Type B pancreatic cell (in vitro differentiated cells): Measurements from ENCODE around the gene CABP1. TPM values are rescaled to one million over a fixed set of nuclear protein-coding genes. Genes with fewer than 3 reads are reported as not detected.

Experiments
- DNase-seq: peaks from one replicate; pipeline ENCODE4 v3.0.0; 2021; ENCODE audit warnings: mixed read lengths; ENCODE audit not compliant: unreplicated experiment; ENCODE audit errors: extremely low spot score
- H3K27ac Mint-ChIP-seq: 2 replicates; pipeline ENCODE4 v1.8.0; 2021; ENCODE audit warnings: mild to moderate bottlenecking, mixed read lengths
- H3K27me3 Mint-ChIP-seq: 2 replicates; pipeline ENCODE4 v1.8.0; 2021; ENCODE audit warnings: mixed read lengths
- H3K36me3 Mint-ChIP-seq: 2 replicates; pipeline ENCODE4 v1.8.0; 2021; ENCODE audit warnings: mixed read lengths
- H3K4me1 Mint-ChIP-seq: one replicate; pipeline ENCODE4 v1.8.0; 2021; ENCODE audit warnings: mixed read lengths; ENCODE audit not compliant: unreplicated experiment
- H3K4me3 Mint-ChIP-seq: 2 replicates; pipeline ENCODE4 v1.8.0; 2021; ENCODE audit warnings: mild to moderate bottlenecking, mixed read lengths
- H3K9me3 Mint-ChIP-seq: 2 replicates; pipeline ENCODE4 v1.8.0; 2021; ENCODE audit warnings: mixed read lengths
- total RNA-seq: library from RNA; stranded (reverse); gene quantifications from 2 replicates; pipeline ENCODE4 v1.2.1, GENCODE V29; 2021; ENCODE audit warnings: low replicate concordance
- TF ChIP-seq, protein P1 (sequence below): fragments of 200-600 bp; sonication (generic); conservative IDR thresholded peaks from 2 replicates; pipeline ENCODE4 v1.5.0; 2021; ENCODE audit warnings: antibody characterized with exemption, mild to moderate bottlenecking

The CABP1 gene
- total RNA-seq, 1 donor from 2014 or later, result 0.56 TPM

DNA sequence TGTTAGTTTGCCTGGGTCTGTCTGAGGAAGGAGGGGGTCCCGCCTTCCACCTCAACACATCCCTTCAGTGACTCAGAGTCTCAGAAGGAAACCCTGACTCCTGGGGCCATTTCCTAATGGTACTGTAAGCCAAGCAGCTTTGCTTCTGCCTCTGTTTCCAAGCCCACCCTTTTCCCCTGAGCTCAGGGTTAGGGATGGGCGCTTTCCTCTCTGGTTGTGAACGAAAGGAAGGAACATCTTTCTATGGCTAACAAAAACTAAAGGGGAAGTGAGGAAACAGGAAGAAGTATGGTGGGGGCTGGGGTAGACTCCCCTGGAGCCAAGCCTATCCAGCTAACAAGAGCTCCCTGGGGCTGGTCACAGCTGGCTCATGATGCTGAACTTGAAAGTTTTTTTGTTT lies 58.2 kb downstream of the CABP1 start:
- H3K27me3 Mint-ChIP-seq, result no peaks in the 10 kb centered on the region
- no peak overlapping the region for H3K27ac Mint-ChIP-seq
- H3K9me3 Mint-ChIP-seq, result no peaks in the 10 kb centered on the region
- no peak overlapping the region for H3K4me3 Mint-ChIP-seq
- TF ChIP-seq, protein P1, sequence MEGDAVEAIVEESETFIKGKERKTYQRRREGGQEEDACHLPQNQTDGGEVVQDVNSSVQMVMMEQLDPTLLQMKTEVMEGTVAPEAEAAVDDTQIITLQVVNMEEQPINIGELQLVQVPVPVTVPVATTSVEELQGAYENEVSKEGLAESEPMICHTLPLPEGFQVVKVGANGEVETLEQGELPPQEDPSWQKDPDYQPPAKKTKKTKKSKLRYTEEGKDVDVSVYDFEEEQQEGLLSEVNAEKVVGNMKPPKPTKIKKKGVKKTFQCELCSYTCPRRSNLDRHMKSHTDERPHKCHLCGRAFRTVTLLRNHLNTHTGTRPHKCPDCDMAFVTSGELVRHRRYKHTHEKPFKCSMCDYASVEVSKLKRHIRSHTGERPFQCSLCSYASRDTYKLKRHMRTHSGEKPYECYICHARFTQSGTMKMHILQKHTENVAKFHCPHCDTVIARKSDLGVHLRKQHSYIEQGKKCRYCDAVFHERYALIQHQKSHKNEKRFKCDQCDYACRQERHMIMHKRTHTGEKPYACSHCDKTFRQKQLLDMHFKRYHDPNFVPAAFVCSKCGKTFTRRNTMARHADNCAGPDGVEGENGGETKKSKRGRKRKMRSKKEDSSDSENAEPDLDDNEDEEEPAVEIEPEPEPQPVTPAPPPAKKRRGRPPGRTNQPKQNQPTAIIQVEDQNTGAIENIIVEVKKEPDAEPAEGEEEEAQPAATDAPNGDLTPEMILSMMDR, result no peak
- H3K4me1 Mint-ChIP-seq, result peaks cover 6% of the 10 kb centered on the region
- H3K36me3 Mint-ChIP-seq, result peaks cover 36% of the 10 kb centered on the region
- DNase-seq, result no peak

DNA sequence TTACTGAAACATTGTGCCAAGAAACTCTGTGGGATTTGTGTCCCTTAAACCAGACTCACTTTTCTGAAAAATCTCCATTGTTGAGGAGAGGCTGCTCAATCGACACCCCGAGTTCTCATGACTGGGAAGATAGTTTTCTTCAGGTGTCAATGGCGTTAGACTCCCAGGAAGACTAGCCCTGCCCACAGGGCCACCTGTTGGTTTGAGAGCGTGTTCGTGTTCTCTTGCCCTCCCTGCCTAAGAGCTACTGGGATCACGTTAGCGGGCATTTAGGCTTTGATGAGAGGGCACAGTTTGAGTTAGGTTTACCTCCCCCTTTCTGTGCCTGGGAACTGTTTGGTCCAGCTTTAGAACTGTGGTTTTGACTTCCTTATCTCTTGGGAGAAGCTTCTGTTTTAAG lies 59.1 kb downstream of the CABP1 start:
- TF ChIP-seq, protein P1, result no peak
- no peak overlapping the region for H3K27ac Mint-ChIP-seq
- no peaks in the 10 kb centered on the region for H3K9me3 Mint-ChIP-seq
- no peaks in the 10 kb centered on the region for H3K27me3 Mint-ChIP-seq
- H3K4me1 Mint-ChIP-seq, result no peaks in the 10 kb centered on the region
- DNase-seq, result no peak
- H3K4me3 Mint-ChIP-seq, result no peak overlapping the region
- peaks cover 34% of the 10 kb centered on the region for H3K36me3 Mint-ChIP-seq

DNA sequence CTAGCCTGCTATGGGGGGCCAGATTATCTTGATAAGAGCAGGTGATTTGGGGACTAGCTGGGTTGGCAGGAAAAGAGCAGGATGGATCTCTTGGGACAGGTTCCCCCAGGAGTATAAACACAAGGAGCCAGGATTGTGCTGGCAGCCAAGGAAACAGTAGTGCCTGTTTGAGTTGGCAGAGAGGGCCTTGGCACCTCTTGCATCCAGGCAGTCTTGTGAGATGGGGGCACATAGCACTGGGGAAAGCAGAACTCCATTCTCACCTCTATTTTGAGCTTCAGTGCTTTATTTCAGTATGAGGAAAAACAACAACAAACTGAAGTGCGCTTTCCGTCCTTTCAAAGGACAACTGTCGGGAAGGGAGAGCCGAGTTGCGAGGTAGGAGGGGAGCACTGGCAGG lies 60.5 kb downstream of the CABP1 start:
- Mint-ChIP-seq H3K36me3 (peaks cover 23% of the 10 kb centered on the region), H3K27me3 (no peaks in the 10 kb centered on the region), H3K9me3 (no peaks in the 10 kb centered on the region), H3K4me3 (no peak overlapping the region), H3K27ac (no peak overlapping the region), H3K4me1 (no peaks in the 10 kb centered on the region)
- TF ChIP-seq, protein P1, result no peak
- DNase-seq, result no peak

DNA sequence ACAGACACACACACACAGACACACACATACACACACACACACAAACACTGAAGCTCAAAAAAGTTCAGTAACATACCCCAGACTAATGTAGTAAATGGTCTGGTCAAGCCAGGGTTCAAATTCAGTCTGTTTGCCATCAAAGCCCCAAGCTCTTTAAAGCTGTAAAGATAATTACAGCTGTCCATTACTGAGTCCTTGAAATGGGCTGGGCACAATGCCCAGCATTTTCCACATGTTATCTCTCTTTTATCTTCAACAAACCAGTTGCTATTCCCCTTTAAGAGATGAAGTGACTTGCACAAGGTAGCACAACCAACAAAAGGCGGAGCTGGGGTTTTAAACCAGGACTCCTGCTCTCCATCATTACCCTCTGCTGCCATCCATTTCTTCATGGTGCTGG lies 62.2 kb downstream of the CABP1 start:
- TF ChIP-seq, protein P1, result no peak
- H3K9me3 Mint-ChIP-seq, result no peaks in the 10 kb centered on the region
- peaks cover 14% of the 10 kb centered on the region for H3K36me3 Mint-ChIP-seq
- H3K4me1 Mint-ChIP-seq, result no peaks in the 10 kb centered on the region
- no peak overlapping the region for H3K4me3 Mint-ChIP-seq
- DNase-seq, result no peak
- no peak overlapping the region for H3K27ac Mint-ChIP-seq
- no peaks in the 10 kb centered on the region for H3K27me3 Mint-ChIP-seq

DNA sequence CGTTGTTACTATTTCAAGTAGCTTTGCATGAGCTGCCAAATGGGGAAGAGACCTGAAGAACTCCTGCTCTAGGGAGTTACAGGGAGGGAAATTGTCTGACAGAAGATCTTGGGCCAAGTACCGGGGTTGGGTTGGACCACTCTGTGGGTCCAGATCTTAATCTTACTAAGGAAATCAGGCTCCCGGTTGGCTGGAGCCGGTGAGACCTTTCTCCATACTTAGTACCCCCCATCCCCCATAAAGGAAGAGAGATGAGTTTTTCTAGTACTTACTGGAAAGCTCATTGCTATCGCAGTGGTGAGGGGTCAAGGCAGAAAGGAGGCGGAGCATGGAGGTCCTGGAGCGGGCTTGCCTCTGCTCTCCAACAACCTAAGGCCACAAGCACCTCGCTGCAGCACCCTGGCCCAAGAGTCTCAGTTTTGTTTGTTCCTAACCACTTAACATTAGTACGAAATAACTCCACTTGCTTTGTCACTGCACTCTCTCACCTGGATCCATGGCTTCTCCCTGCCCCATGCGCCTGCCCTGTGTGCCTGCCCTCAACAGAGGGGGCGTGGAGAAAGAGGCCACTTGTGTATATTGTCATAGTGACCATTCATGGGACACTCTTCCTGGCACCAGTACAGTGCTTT lies 63.0 kb downstream of the CABP1 start:
- DNase-seq, result no peak
- Mint-ChIP-seq H3K4me3 (no peak overlapping the region), H3K27me3 (no peaks in the 10 kb centered on the region), H3K27ac (no peak overlapping the region), H3K4me1 (peaks cover 4% of the 10 kb centered on the region), H3K9me3 (no peaks in the 10 kb centered on the region), H3K36me3 (peaks cover 14% of the 10 kb centered on the region)
- TF ChIP-seq, protein P1, result no peak

DNA sequence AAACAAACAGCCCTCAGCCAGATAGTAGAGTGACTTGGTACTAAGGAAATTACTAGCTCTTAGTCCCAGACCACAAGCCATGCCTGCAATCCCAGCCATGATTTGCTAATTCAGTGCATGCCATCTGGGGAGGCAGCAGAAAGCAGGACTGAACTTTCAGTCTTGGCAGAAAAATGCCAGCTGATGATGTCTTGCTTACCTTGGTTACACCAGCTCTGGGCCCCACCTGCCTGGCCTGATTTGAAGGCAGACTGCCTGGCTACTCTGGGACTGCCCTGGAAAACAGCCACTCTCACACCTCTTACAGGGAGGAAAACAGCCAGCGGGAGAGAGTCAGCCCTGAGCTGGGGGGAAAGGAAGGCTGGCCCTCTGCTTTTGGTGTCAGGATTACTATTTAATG lies 65.2 kb downstream of the CABP1 start:
- TF ChIP-seq, protein P1, result no peak
- H3K27me3 Mint-ChIP-seq, result no peaks in the 10 kb centered on the region
- peaks cover 15% of the 10 kb centered on the region for H3K4me1 Mint-ChIP-seq
- H3K36me3 Mint-ChIP-seq, result peaks cover 13% of the 10 kb centered on the region
- no peak overlapping the region for H3K4me3 Mint-ChIP-seq
- H3K27ac Mint-ChIP-seq, result no peak overlapping the region
- no peak for DNase-seq
- H3K9me3 Mint-ChIP-seq, result no peaks in the 10 kb centered on the region
